Measurements from ENCODE around the gene NKD2.

GRCh38 chr5:1019001-1019905, 10.7 kb downstream of the NKD2 start:
- TF ChIP-seq CTCF (IDR thresholded peaks at IDR 0.05; ENCODE audit: low read depth, low read length) (no peak), POLR2A (IDR thresholded peaks at IDR 0.05; ENCODE audit: extremely low read depth, insufficient read length) (no peak)

All from NB4 (cell line).